Testis (tissue), 2 donors: ENCODE data around the gene CMTM6.

Source experiments
- POLR2A ChIP-seq: fragments of 450-650 bp; IDR thresholded peaks from one replicate; pipeline ENCODE4 v1.6.1; 2017; ENCODE audit warnings: antibody characterized with exemption, mild to moderate bottlenecking, moderate library complexity
- TF ChIP-seq, protein P1 (sequence below), 3 experiments: fragments of 450-650 bp in 2 of 3; fragments of 200-600 bp in 1 of 3; sonication (generic) in 1 of 3; IDR thresholded peaks; one replicate each; pipeline ENCODE4 v1.5.1; 2016 to 2019; ENCODE audit warnings: antibody characterized with exemption in 3 of 3, mild to moderate bottlenecking in 2 of 3, moderate library complexity in 1 of 3

DNA sequence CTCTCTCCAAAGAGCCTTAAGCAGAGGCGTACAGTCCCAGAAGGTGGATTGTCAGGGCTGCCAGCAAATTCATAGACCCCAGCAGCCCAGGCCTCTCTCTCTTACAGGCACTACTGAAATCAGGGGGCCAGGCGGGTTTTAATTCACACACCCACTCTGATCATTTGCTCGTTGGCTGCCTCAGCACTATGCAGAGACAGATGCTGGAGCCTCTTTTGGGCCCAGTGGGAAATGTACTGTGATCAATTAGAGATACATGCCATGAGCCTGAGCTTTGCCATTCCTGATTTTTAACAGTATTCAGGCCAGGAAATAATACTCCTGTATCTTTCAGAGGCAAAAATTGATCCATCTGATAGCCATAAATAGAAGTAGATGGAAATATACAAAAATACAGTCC is 53.0 kb downstream of the CMTM6 start:
- TF ChIP-seq, protein P1, sequence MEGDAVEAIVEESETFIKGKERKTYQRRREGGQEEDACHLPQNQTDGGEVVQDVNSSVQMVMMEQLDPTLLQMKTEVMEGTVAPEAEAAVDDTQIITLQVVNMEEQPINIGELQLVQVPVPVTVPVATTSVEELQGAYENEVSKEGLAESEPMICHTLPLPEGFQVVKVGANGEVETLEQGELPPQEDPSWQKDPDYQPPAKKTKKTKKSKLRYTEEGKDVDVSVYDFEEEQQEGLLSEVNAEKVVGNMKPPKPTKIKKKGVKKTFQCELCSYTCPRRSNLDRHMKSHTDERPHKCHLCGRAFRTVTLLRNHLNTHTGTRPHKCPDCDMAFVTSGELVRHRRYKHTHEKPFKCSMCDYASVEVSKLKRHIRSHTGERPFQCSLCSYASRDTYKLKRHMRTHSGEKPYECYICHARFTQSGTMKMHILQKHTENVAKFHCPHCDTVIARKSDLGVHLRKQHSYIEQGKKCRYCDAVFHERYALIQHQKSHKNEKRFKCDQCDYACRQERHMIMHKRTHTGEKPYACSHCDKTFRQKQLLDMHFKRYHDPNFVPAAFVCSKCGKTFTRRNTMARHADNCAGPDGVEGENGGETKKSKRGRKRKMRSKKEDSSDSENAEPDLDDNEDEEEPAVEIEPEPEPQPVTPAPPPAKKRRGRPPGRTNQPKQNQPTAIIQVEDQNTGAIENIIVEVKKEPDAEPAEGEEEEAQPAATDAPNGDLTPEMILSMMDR (IDR thresholded peaks at IDR 0.05) = no peak
- no peak for TF ChIP-seq POLR2A
